ENCODE data around the gene DUS2.

DNA sequence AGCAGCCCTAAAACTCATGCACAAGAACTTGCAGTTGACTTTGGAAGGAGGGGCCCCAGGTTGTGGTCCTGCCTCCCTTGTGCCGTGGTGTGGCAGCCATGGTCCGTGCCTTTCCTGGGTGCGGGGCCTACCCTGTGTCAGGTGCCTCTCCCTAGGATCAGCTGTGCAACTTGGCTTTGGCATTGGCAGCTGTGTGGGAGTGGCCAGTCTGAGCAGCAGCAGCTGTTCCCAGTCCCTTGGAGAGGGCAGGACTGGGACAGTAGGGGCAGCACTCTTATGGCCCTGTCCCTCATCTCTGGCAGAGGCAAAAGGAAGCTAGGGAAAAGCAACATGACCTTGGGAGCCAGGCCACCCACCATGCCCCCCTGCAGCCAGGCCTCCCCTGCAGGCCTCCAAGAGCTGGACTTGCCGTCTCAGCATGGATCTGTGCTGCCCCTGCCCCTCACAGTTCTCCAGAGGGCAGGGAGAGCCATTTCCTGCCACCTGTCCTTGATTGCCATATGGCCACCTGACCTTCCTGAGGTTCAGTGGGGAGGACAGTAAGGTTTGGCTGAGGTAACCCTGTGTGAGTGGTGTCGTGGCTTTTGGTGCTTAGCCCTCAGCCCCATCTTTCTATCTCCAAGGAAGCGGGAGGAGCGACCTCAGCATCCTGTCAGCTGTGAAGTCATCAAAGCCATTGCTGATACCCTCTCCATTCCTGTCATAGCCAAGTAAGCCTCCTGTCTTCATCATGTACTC lies 46.6 kb downstream of the DUS2 start:
- no peak for TF ChIP-seq POLR2AphosphoS5 (IDR thresholded peaks at IDR 0.05)
- TF ChIP-seq POLR2A (IDR thresholded peaks at IDR 0.05) = no peak
- TF ChIP-seq, protein P1, sequence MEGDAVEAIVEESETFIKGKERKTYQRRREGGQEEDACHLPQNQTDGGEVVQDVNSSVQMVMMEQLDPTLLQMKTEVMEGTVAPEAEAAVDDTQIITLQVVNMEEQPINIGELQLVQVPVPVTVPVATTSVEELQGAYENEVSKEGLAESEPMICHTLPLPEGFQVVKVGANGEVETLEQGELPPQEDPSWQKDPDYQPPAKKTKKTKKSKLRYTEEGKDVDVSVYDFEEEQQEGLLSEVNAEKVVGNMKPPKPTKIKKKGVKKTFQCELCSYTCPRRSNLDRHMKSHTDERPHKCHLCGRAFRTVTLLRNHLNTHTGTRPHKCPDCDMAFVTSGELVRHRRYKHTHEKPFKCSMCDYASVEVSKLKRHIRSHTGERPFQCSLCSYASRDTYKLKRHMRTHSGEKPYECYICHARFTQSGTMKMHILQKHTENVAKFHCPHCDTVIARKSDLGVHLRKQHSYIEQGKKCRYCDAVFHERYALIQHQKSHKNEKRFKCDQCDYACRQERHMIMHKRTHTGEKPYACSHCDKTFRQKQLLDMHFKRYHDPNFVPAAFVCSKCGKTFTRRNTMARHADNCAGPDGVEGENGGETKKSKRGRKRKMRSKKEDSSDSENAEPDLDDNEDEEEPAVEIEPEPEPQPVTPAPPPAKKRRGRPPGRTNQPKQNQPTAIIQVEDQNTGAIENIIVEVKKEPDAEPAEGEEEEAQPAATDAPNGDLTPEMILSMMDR (IDR thresholded peaks at IDR 0.05) = no peak

All from sigmoid colon (tissue), 4 donors.